Spleen (tissue), 11 donors: ENCODE results near the gene ATP8B2. TPM values are rescaled to one million over a fixed set of nuclear protein-coding genes. Genes with fewer than 3 reads are reported as not detected.
"Not testable (repeated sequence)": the region's sequence is repeated elsewhere in the genome, so short reads cannot be mapped to it uniquely, and the experiment has no call there.

Experiments
- DNase-seq: peaks from one replicate; pipeline ENCODE4 v3.0.0-alpha.2; 2020
- H3K27ac ChIP-seq, 8 donors: fragments of 200-600 bp; sonication (generic) in 7 of 8; 1 replicate in 4 of 8; 2 replicates in 4 of 8; pipeline versions ENCODE4 v1.5.0 to v1.8.0; 2016 to 2021; ENCODE audit warnings: inconsistent platforms in 4 of 8, mild to moderate bottlenecking in 4 of 8, moderate library complexity in 1 of 8
- H3K27me3 ChIP-seq, 7 donors: fragments of 200-600 bp; sonication (generic) in 6 of 7; replicated peaks in 1 of 7; 1 replicate in 4 of 7; 2 replicates in 3 of 7; pipeline versions ENCODE4 v1.5.0 to v1.8.0; 2016 to 2021; ENCODE audit warnings: inconsistent platforms in 3 of 7, mild to moderate bottlenecking in 1 of 7
- H3K36me3 ChIP-seq, 6 donors: fragments of 200-600 bp; sonication (generic) in 5 of 6; 1 replicate in 4 of 6; 2 replicates in 2 of 6; pipeline versions ENCODE4 v1.5.0 to v1.8.0; 2016 to 2021; ENCODE audit warnings: inconsistent platforms in 2 of 6
- H3K4me1 ChIP-seq, 6 donors: fragments of 200-600 bp; sonication (generic) in 5 of 6; 1 replicate in 3 of 6; 2 replicates in 3 of 6; pipeline versions ENCODE4 v1.5.0 to v1.8.0; 2016 to 2021; ENCODE audit warnings: inconsistent platforms in 3 of 6
- H3K4me3 ChIP-seq, 8 donors: fragments of 200-600 bp; sonication (generic) in 7 of 8; 1 replicate in 4 of 8; 2 replicates in 4 of 8; pipeline versions ENCODE4 v1.5.0 to v1.8.0; 2016 to 2021; ENCODE audit warnings: inconsistent platforms in 4 of 8, mild to moderate bottlenecking in 4 of 8, moderate library complexity in 2 of 8
- H3K9me3 ChIP-seq, 8 donors: fragments of 200-600 bp; sonication (generic) in 7 of 8; 1 replicate in 4 of 8; 2 replicates in 4 of 8; pipeline versions ENCODE4 v1.5.0 to v1.8.0; 2016 to 2021; ENCODE audit warnings: inconsistent platforms in 4 of 8
- CTCF ChIP-seq, 11 experiments: fragments of 200-600 bp in 7 of 11; fragments of 450-650 bp in 4 of 11; sonication (generic) in 4 of 11; IDR thresholded peaks in 8 of 11; conservative IDR thresholded peaks in 3 of 11; 1 replicate in 7 of 11; 2 replicates in 4 of 11; pipeline versions ENCODE4 v1.4.0 to v1.8.0; 2016 to 2021; ENCODE audit warnings: antibody characterized with exemption in 11 of 11, inconsistent platforms in 4 of 11, mild to moderate bottlenecking in 1 of 11
- POLR2A ChIP-seq, 3 donors: fragments of 450-650 bp; IDR thresholded peaks; one replicate each; pipeline ENCODE4 v1.5.1; 2017; ENCODE audit warnings: antibody characterized with exemption in 3 of 3, mild to moderate bottlenecking in 1 of 3
- POLR2AphosphoS5 ChIP-seq, 3 donors: sonication (generic); formaldehyde crosslinking; IDR thresholded peaks; one replicate each; pipeline ENCODE4 v1.5.1; 2017; ENCODE audit warnings: antibody characterized with exemption in 3 of 3
- WGBS, 5 donors: extraction: QIAGEN DNeasy Blood & Tissue Kit in 3 of 5; methylation state at CpG; one replicate each; pipeline versions ENCODE4 v1.1.5 to v1.1.7; 2013 to 2018; 5-methylcytosine and 5-hydroxymethylcytosine counted together
- intact Hi-C: fragments of 100-400 bp; cut with DNase I; formaldehyde crosslinking; loops from one replicate; pipeline ENCODE4 v1.15.0; 2023; ENCODE audit warnings: low total_unique reads
- polyA plus RNA-seq, 3 donors: library from polyadenylated mRNA; stranded (reverse); fragments of 200-250 nt; gene quantifications; one replicate each; pipeline ENCODE4 v1.2.1, GENCODE V29; 2013
- total RNA-seq, 7 donors: library from RNA; depleted of rRNA in 3 of 7; stranded (reverse); fragments of >200 nt in 3 of 7; fragmentation: NEBNext Ultra II Directional in 4 of 7; extraction: Animal tissue kit (Norgen Biotek cat#: 25700) in 4 of 7; gene quantifications; one replicate each; pipeline versions ENCODE4 v1.1.0 to v1.2.1, GENCODE V29; 2016 to 2021
- donor health status: healthy with polysubstance abuse.
- donor health status: DM: no; HTN: no; CAD: no; lungs with moderate emphysema.
- donor health status: DM: no; HTN: no; CAD: no.
- donor health status: Bipolar disorder and iron deficiency.
- donor health status: healthy.
- donor health status: DM: no; HTN: no; CAD: no.
- donor health status: DM: yes; HTN: yes; CAD: no.

Gene ATP8B2
- total and polyA plus RNA-seq, 10 donors: 5.4 to 107 (median 44.7) TPM

GRCh38 chr1:154320882-154321608 is 4.3 kb upstream of the ATP8B2 start, which contains the start of gene AQP10:
Gene AQP10, plus strand, starts transcription at chr1:154321093. Its CDS starts 63 bp downstream, at chr1:154321156.
- intact Hi-C loops: no loop called here
- Histone ChIP-seq H3K9me3 (peaks cover 0 to 21% (median 13%) of the 10 kb centered on the region in 8 donors), H3K4me3 (no peak within 1 kb of the TSS), H3K36me3 (no peaks in the 10 kb centered on the region), H3K4me1 (peaks cover 3 to 22% (median 15%) of the 10 kb centered on the region in 6 donors), H3K27ac (peak within 1 kb of the TSS in 2 of 8 donors; percentile 22 to 23), H3K27me3 (peaks cover 0 to 30% (median 0%) of the 10 kb centered on the region in 7 donors)
- WGBS, 5 donors: 26 to 39% (median 27%) methylated on average over 9 of the region's 9 CpGs
- DNase-seq: no peak
- no peak for TF ChIP-seq POLR2AphosphoS5 (IDR thresholded peaks at IDR 0.05)
- TF ChIP-seq POLR2A (IDR thresholded peaks at IDR 0.05): no peak
- TF ChIP-seq CTCF (IDR thresholded peaks at IDR 0.05 in 8 of 11, conservative IDR thresholded peaks at IDR 0.05 in 3 of 11): no peak

- DNase-seq, H3K27ac ChIP-seq, H3K4me3 ChIP-seq, H3K36me3 ChIP-seq, intact Hi-C loops: not testable (repeated sequence)
- H3K27me3 ChIP-seq: peaks cover 0 to 36% (median 0%) of the 10 kb centered on the region in 7 donors
- peaks cover 6 to 27% (median 20%) of the 10 kb centered on the region in 6 donors for H3K4me1 ChIP-seq
- H3K9me3 ChIP-seq: peaks cover 0 to 16% (median 7%) of the 10 kb centered on the region in 8 donors
Measured at GRCh38 chr1:154321609-154321934, 3.8 kb upstream of the ATP8B2 start.

- DNase-seq: no peak
- peaks cover 23 to 46% (median 39%) of the 10 kb centered on the region in 6 donors for H3K4me1 ChIP-seq
- WGBS, 5 donors: 87 to 92% (median 90%) methylated on average over 7 of the region's 7 CpGs
- H3K9me3 ChIP-seq: no peaks in the 10 kb centered on the region
- no peaks in the 10 kb centered on the region for H3K36me3 ChIP-seq
- intact Hi-C loops: no loop called here
- no peak overlapping the region for H3K27ac ChIP-seq
- H3K27me3 ChIP-seq: peaks cover 0 to 46% (median 0%) of the 10 kb centered on the region in 7 donors
- TF ChIP-seq CTCF (IDR thresholded peaks at IDR 0.05 in 8 of 11, conservative IDR thresholded peaks at IDR 0.05 in 3 of 11): no peak
- no peak for TF ChIP-seq POLR2A (IDR thresholded peaks at IDR 0.05)
- TF ChIP-seq POLR2AphosphoS5 (IDR thresholded peaks at IDR 0.05): no peak
- H3K4me3 ChIP-seq: no peak overlapping the region
Measured at GRCh38 chr1:154323493-154323892, 1.8 kb upstream of the ATP8B2 start.

- no peak for TF ChIP-seq POLR2A (IDR thresholded peaks at IDR 0.05)
- TF ChIP-seq CTCF (IDR thresholded peaks at IDR 0.05 in 8 of 11, conservative IDR thresholded peaks at IDR 0.05 in 3 of 11): no peak
- TF ChIP-seq POLR2AphosphoS5 (IDR thresholded peaks at IDR 0.05): no peak
- intact Hi-C loops: no loop called here
- Histone ChIP-seq H3K9me3 (no peaks in the 10 kb centered on the region), H3K27ac (peak overlapping the region in 4 of 8 donors; percentile 88 to 93 (median 90)), H3K4me3 (peak overlapping the region in 6 of 8 donors; percentile 62 to 88 (median 78)), H3K27me3 (peaks cover 0 to 52% (median 0%) of the 10 kb centered on the region in 7 donors), H3K4me1 (peaks cover 28 to 54% (median 45%) of the 10 kb centered on the region in 6 donors), H3K36me3 (no peaks in the 10 kb centered on the region)
- WGBS, 5 donors: 71 to 93% (median 81%) methylated on average over 1 to 2 of the region's 2 CpGs
- DNase-seq: no peak
Measured at GRCh38 chr1:154324241-154324640, 1.1 kb upstream of the ATP8B2 start.
